ENCODE results near the gene PLA2G4B.

Gene PLA2G4B

DNA sequence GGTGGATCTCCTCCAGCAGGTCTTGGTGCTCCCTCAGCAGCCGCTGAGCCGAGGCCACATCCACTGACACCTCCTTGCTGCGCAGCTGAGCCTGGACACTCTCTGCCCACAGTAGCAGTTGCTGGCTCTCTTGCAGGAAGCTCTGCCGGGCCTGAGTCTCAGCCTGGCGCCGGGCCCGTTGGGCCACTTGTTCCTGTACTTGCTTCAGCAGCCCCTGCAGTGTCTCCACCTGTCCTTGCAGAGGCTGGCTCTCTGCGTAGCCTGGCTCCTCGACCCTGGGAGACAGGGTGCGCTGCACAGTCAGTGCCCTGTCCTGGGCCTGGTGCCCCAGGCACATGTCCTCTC lies 39.7 kb downstream of the PLA2G4B start:
- TF ChIP-seq MAX (IDR thresholded peaks at IDR 0.05) = no peak
- no peak for TF ChIP-seq CREB1 (IDR thresholded peaks at IDR 0.05; ENCODE audit: low read depth)
- no peak for TF ChIP-seq YY1 (IDR thresholded peaks at IDR 0.05; ENCODE audit: low read depth)
- no peak for TF ChIP-seq REST (IDR thresholded peaks at IDR 0.05; ENCODE audit: low read depth)
- TF ChIP-seq TCF12 (IDR thresholded peaks at IDR 0.05; ENCODE audit: low read depth) = no peak
- TF ChIP-seq CEBPB (IDR thresholded peaks at IDR 0.05) = no peak
- no peak for TF ChIP-seq EGR1 (IDR thresholded peaks at IDR 0.05)
- TF ChIP-seq NFIC (IDR thresholded peaks at IDR 0.05) = no peak
- no peak for TF ChIP-seq USF1 (IDR thresholded peaks at IDR 0.05)
- no peak for TF ChIP-seq RAD21 (IDR thresholded peaks at IDR 0.05; ENCODE audit: low read depth)
- no peak for TF ChIP-seq FOXM1 (IDR thresholded peaks at IDR 0.05; ENCODE audit: borderline replicate concordance, low read depth)
- no peak for TF ChIP-seq ZBTB7A (IDR thresholded peaks at IDR 0.05; ENCODE audit: low read depth)
- TF ChIP-seq EP300 (IDR thresholded peaks at IDR 0.05; ENCODE audit: borderline replicate concordance) = no peak
- no peak for TF ChIP-seq TAF1 (IDR thresholded peaks at IDR 0.05; ENCODE audit: low read depth)
- TF ChIP-seq TEAD4 (IDR thresholded peaks at IDR 0.05) = no peak

DNA sequence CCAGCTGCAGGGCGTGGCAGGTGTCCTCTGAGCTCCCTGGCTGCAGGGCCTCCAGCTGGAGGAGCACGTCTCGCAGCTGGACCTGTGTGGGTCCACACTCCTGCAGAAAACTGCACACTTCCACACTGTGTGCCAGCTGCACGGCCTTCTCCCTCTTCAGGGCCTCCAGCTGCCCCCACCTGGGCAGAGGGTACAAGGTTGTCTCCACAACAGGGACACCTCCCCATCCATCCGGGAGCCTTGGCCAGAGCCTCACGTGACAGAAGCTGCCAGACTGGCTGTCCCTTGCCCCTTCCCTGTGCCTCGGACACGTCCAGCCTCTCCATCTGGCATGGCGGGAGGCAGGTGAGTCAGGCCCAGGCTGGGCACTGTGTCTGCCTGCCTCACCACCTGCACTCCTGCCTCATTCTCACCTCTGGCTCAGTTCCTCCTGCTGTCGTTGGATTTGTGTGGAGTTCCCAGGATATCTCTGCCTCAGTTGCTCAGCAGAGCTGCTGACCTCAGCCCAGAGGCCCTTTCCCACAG lies 40.7 kb downstream of the PLA2G4B start:
- no peak for TF ChIP-seq FOXM1 (IDR thresholded peaks at IDR 0.05; ENCODE audit: borderline replicate concordance, low read depth)

DNA sequence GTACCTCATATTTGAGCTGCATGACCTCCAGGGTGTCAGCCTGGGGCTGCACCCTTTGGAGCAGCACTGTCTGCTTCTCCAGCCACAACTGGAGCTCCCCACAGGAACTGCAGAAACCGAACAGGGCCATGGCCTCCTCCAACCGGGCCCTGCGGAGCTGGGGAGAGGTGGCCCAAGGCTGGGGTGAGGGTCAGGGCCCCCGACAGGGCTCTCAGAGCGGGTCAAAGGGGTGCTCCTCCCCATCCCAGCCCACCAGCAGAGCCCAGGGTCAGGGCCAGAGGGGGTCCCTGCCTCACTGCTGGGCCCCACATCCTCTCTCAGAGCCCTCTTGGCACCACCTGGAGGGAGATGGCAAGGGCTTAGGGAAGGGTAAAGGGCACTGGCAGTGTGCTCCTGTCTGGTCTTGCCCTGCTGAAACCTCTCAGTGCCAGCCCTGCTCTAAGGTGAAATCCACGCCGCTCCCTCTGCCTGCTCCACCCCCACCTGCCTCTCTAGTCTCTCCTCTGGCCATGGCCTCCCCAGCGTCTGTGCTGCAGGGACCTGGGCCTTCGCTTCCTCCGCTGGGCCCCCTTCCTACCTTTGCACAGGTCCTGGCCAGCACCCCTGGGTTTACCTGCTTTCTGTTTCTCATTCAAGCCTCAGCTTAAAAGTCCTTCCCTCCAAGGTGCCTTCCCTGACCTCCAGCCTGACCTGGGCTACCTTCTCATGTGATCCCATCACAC lies 41.7 kb downstream of the PLA2G4B start:
- TF ChIP-seq TAF1 (IDR thresholded peaks at IDR 0.05; ENCODE audit: low read depth) (no peak), YY1 (IDR thresholded peaks at IDR 0.05; ENCODE audit: low read depth) (no peak), USF1 (IDR thresholded peaks at IDR 0.05) (no peak), TCF12 (IDR thresholded peaks at IDR 0.05; ENCODE audit: low read depth) (no peak), FOXM1 (IDR thresholded peaks at IDR 0.05; ENCODE audit: borderline replicate concordance, low read depth) (no peak), EP300 (IDR thresholded peaks at IDR 0.05; ENCODE audit: borderline replicate concordance) (no peak), RAD21 (IDR thresholded peaks at IDR 0.05; ENCODE audit: low read depth) (no peak), MAX (IDR thresholded peaks at IDR 0.05) (no peak), CEBPB (IDR thresholded peaks at IDR 0.05) (no peak), TEAD4 (IDR thresholded peaks at IDR 0.05) (no peak), CREB1 (IDR thresholded peaks at IDR 0.05; ENCODE audit: low read depth) (no peak), NFIC (IDR thresholded peaks at IDR 0.05) (no peak), REST (IDR thresholded peaks at IDR 0.05; ENCODE audit: low read depth) (no peak)

DNA sequence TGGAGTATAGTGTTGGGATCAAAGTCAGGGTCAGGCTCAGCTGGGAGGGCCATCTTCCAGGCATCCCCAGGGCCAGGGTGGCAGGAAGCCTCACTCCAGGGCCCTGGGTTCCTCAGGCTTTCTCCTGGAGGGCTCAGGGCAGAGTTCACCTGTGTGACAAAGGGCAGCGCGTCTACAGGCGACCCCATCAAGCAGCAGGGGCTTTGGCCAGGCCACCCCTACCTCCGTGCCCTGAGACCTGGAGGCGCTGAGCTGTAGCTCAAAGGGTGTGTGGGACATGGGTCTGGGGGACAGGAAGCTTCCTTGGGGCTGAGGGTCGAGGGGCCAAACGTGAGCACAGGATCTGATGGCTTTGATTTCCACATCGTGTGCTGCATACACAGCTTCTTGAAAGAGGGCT lies 42.4 kb downstream of the PLA2G4B start:
- no peak for TF ChIP-seq MAX (IDR thresholded peaks at IDR 0.05)

DNA sequence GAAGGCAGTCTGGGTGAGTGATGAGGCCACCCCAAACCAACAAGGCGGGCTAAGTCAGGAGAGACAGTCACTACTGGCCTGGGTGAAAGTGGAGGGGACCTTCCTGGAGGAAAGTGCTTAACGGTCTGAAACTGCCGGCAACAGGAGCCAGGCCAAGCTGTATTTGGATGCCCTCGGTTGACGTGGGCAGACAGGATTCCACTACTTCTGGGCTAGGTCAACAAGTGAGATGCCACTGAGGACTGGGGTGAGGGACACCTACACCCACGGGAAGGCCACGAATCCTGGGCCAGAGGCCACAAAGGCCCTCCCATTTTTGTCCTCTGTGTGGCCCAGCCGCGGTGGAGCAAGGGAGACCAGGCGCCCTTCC lies 42.9 kb downstream of the PLA2G4B start:
- no peak for TF ChIP-seq EP300 (IDR thresholded peaks at IDR 0.05; ENCODE audit: borderline replicate concordance)
- TF ChIP-seq CREB1 (IDR thresholded peaks at IDR 0.05; ENCODE audit: low read depth) = no peak
- TF ChIP-seq TEAD4 (IDR thresholded peaks at IDR 0.05) = no peak
- TF ChIP-seq EGR1 (IDR thresholded peaks at IDR 0.05) = no peak
- TF ChIP-seq CEBPB (IDR thresholded peaks at IDR 0.05) = no peak
- TF ChIP-seq FOXM1 (IDR thresholded peaks at IDR 0.05; ENCODE audit: borderline replicate concordance, low read depth) = no peak
- TF ChIP-seq MAX (IDR thresholded peaks at IDR 0.05) = no peak
- no peak for TF ChIP-seq USF1 (IDR thresholded peaks at IDR 0.05)
- TF ChIP-seq YY1 (IDR thresholded peaks at IDR 0.05; ENCODE audit: low read depth) = no peak
- no peak for TF ChIP-seq ZBTB7A (IDR thresholded peaks at IDR 0.05; ENCODE audit: low read depth)
- TF ChIP-seq REST (IDR thresholded peaks at IDR 0.05; ENCODE audit: low read depth) = no peak
- TF ChIP-seq NFIC (IDR thresholded peaks at IDR 0.05) = no peak
- no peak for TF ChIP-seq TCF12 (IDR thresholded peaks at IDR 0.05; ENCODE audit: low read depth)
- TF ChIP-seq RAD21 (IDR thresholded peaks at IDR 0.05; ENCODE audit: low read depth) = no peak
- no peak for TF ChIP-seq TAF1 (IDR thresholded peaks at IDR 0.05; ENCODE audit: low read depth)
